ENCODE data around the gene MACIR.

Gene MACIR

DNA sequence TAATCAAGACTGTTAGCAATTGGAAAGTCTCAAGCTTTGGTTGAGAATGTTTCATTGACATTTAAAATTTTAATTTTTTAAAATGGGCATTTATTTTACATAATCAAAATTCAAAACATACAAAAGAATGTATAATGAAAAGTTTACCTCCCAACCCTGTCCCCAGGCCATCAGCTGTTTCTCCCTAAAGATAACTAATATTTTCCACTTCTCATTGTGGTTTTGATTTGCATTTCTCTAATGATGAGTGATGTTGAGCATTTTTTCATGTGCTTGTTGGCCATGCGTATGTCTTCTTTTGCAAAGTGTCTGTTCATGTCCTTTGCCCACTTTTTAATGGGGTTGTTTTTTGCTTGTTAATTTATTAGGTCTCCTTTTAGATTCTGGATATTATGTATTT lies 11.4 kb upstream of the MACIR start:
- no peak for DNase-seq

DNA sequence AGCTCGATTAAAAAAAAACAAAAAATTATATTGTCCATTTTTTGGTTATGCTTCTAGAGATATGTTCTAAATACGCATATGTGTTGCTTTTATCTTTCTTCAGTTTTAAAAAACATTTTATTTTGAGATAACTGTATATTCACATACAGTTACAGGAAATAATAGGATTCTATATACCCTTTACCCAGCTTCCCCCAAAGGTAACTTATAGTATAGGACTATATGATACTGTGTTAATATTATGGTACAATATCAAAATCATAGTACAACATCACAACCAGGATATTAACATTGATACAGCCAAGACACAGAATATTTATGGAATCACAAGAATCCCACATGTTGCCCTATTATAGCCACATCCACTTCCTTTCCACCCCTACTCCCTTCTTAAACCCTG lies 9.5 kb upstream of the MACIR start:
- no peak for DNase-seq

DNA sequence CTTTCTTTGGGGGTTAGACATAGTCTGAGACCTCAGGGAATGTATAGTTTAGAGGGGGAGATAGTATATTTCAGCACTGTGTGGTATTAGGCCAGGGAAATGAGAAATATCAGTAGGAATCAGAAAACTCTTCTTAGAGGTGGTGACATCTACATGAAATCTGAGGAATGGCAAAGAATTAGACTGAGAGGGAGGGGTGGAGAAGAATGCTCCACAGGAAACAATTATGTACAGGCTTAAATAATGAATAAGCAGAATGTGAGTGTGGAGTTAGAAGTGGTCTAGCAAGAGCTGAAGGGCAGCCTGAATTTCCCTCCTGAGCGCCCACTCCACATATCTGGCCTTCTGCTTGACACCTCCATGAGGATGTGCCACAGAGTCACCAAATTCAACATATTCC lies 3.6 kb upstream of the MACIR start:
- DNase-seq, result no peak

DNA sequence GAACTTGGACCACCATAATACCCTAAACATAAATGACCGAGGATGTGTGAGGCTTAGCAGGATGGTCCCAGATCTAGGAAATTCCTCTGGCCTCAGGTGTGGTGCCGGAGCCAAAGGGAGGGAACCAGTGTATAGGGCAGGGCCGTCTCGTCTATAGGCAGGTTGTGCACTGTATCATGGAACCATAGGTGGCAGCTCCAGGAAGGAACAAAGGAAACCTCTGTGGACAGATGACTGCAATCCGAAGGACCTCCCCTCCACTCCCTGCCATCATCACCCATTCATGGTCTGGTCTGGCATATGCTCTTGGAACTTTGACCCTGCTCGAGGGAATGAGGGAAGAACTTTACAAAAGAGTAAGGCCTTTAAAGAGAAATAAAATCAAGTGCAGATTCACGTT lies 2.9 kb upstream of the MACIR start:
- no peak for DNase-seq

DNA sequence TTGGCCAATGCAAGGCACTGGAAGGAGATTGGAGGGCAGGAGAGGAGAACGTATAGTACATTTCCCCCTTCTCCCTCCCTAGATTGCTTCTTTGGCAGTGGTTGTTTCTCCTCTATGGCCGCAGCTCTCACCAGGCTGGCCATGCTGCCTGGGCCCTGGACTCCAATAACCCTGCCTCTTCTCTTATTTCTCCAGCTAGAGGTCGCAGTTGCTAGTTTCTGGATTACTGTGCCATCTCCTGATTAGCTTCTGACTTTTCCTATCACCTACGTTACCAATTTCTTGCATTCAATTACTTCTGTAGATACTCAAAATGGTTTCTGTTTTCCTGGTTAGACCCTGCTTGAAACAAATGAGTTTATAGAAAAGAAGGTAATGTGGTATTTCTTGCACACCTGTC lies 2.4 kb upstream of the MACIR start:
- DNase-seq, result no peak

DNA sequence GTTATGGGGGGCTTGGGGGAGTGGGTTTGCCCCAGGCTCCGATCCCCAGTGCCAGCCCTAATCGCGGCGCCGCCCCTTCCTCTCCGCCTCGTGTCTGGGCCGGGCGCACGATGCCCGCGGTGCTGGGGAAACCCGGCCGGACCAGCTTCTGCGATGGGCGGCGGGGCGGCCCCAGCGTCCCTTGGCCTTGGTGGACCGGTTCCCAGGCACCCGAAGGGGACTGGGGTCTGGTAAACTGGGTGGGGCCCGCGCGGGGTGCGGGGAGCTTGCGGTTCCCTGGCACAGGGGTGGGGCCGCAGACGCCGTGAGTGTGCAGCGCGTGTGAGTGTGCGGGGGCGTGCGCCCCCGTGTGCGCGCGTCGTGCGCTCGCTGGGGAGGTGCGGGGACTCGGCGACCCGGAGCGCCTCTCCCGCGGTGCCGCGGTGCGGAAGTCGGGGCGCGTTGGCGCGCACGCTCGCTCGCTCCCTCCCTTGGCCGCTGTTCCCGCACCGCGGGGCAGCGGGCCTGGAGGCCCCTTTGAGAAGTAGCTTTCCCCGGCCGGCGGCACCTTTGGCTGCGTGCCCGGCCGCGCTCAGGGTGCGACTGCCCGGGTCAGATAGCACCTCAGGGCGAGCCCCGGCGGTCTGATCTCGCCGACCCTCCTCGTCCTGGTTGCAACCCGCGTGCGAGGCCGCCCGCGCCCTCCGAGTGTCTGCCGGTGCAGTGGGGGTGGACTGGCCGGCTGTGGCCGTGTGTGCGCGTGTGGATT lies 568 bp downstream of the MACIR start:
- peak; percentile 71 for DNase-seq

DNA sequence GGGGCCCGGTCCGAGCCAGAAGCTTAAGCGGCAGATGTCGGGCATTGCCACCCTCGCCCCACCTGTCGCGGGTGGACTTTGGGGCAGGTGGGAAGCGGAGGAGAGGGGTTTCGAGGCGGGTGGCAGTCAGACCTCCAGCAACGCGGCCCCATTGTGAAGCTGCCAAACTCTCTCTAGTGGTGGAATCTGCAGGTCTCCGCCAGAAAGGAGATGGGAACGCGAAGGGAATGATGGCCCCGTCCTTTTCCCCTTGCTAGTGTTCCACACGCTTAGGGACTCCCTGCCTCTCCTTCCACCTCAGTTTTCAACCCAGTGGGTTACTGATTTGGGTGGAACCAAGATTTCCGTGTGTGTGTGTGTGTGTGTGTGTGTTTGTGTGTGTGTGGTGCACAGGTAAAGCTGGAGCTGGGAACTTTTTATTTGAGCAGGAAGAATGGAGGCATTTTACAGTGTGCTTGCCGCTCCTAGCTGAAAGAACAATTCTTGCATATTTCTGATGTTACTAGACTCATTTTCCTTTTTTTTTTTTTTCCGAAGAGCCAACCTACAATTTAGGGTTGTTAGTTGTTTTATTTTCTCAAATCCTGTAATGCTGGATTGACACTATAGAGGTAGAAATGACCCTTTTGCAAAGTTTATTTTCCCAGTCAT lies 1.3 kb downstream of the MACIR start:
- DNase-seq, result no peak

DNA sequence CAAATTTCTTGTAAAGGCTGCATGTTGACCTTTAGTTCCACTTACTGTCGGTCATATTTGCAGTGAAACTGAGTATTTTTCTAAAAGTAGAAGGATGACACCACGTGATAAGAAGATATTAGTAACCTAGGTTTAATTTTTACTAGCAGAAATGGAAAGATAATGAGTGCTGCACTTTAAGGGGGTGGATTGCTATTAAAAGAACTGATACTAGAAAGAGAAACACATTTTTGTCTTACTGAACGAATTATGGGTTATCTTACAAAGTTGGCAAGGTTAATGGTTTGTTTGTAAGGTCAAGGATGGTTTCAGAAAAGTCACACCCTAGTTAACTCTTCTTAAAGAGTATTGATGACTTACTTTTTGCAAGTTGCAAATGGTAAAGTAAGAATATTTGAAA lies 2.4 kb downstream of the MACIR start:
- DNase-seq, result no peak

DNA sequence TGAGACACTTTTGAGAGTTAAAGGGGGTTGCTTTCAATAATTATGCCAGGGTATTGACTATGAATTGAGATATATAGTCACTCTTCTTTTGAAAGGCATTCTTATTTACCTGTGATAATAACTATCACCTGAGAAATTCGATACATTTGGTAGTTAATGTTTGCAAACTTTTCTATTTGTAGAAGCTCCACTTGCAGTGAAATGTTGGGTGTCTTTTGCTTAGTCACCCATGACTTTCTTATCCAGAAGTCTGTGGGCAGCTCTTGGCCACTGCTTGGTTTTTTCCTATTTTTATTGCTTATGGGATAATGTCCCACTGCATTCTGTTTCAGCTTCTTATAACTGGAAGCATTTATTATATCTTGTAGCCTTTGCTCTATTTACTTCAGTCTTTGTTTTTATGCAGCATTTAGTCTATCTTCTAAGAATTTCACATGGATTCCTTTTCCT lies 3.9 kb downstream of the MACIR start:
- no peak for DNase-seq

DNA sequence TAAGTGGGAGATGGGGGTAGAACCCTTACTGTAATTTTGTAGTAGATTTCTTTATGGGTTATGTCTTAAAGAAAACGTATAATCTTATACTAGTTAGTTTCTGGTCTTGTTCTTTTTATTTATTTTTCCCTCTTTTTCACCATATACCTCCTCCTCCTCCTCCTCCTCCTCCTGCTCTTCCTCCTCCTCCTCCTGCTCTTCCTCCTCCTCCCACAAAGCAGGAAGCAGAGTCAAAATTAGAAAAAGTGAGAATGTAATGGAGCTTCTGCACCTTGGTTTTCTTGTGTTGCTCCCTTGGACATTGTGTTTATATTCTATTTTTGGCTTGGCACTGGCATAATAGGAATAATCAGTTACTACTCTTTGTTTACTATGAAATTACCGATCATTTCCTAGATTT lies 4.5 kb downstream of the MACIR start:
- no peak for DNase-seq

DNA sequence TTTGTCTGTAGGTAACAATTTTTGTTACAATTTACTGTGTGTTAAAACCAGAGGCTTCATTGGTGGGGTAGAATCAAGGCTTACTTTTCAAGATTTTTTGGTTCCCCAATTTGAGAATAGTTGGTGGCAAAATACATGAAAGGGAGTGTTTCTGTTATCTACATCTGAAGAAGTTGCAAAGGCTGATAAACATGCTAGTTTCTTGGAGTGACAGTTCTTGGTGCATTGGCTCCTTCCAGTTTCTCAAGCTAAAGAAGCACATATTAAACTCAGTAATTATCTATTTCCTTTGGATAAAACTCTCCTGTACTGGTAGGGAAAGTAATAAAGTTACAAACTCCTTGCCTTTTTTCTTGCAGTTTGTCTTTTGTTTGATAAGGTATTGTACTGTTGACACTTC lies 5.9 kb downstream of the MACIR start:
- no peak for DNase-seq

DNA sequence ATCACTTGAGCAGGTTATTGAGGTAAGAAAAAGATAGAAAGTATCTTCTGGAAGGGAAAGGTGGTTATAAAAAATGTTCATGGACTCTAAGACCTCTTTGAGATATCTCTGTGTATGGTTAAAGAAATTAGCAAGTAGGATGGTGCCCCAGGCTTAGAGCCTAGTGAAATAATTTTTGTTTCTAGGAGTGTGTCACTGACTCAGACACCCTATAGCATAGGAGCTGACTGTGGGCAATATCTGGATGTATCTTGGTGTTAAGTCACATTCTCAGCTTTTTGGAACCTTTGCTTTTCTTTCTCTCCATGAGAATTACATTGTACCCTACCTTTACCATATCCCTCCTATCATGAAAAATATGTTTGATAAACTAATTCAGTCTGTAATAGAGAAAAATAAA lies 12.0 kb downstream of the MACIR start:
- no peak for DNase-seq

DNA sequence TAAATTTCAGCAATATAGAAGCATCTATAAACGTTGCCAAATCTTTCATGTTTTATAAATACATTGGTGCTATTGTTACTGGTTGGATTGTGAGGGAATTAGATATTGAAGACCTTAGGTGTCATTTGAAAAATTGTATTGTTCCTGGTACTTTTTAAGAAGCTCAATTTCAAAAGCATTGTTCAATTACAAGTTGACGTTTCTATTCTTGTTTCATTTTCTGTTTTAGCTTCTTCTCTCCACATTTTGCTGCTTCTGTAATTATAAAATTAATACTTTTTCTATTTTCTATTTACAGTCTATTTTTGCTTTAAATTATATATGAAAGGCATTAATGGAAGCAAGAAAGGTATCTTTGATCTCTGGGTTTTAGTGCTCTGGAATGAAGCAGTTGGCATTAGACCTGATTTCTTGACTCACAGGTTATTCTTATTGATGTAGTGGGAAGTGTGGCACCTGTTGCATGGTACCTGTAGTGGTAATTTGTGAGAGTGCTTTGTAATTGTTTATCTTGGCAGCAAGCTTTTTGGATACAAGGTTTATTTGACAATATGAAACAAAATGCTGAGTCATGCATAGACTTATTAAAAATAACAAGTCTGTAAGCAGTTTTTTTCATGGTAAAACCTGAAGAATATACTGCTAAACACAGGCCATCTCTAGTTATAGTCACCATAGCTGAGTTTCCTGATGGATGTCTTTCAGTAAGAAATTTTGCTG lies 13.2 kb downstream of the MACIR start:
- no peak for DNase-seq

DNA sequence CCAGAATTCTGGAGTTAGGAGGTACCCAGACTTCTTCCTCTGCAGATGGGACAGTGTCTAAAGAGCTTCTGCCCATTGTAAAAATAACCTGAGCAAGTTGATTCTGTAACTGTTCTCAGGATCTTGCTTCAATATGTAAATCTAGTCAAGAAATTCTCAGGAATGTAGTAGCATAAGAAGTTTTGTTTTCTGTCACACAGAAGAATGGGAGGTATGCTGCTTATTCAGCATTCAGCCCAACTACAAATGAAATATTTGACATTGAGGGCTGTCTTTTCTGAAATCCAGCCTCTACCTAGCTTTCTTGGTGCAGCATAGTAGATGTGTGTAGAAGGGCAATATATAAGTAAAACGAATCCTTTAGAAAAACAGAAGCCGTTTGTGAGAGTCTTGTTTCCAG lies 13.8 kb downstream of the MACIR start:
- DNase-seq, result no peak

DNA sequence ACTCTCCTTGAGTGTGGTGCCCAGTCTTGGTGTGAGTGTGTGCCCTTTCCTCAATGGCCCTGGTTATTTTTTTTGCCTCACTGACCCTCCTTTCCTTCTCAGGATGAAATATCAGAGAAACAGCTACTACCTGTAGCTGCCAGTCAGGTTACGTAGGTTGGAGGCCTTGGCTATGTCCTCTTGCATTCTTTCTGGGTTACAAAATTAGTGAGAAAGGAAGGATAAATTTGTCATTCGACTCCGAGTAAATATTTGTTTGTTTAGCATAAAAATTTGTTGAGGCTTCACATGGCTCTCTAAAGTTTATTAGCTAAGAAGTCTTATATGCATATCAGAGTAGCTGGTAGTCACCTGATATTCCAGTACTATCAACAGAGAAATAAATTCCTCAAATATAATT lies 15.4 kb downstream of the MACIR start:
- DNase-seq, result no peak

DNA sequence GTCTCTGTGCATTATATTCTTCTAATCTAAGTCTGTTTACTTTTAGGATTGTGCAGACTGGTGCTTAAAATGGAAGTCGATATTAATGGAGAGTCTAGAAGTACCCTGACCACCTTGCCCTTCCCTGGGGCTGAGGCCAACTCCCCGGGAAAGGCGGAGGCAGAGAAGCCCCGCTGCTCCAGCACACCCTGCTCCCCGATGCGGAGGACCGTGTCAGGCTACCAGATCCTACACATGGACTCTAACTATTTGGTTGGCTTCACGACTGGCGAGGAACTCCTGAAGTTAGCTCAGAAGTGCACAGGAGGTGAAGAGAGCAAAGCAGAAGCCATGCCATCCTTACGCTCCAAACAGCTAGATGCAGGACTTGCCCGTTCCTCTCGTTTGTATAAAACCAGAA lies 17.3 kb downstream of the MACIR start:
- DNase-seq, result no peak

DNA sequence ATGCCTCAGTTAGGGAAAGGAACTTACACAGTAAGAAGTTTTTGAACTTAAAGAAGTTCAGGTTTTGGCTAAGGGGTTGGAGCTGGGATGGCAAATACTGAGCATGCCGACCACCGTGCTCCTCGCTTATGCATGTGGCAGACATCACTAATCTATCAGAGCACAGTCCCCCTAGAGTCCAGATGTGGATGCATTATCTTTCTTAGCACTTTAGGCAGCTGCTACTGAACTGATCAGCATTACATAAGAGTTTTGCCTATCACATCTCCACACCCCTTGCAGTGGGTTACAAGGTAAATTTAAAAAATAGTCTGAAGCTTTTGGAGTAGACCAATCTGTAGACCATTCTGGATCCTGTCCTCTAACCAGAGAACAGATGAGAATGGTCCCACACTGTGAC lies 22.4 kb downstream of the MACIR start:
- DNase-seq, result no peak

DNA sequence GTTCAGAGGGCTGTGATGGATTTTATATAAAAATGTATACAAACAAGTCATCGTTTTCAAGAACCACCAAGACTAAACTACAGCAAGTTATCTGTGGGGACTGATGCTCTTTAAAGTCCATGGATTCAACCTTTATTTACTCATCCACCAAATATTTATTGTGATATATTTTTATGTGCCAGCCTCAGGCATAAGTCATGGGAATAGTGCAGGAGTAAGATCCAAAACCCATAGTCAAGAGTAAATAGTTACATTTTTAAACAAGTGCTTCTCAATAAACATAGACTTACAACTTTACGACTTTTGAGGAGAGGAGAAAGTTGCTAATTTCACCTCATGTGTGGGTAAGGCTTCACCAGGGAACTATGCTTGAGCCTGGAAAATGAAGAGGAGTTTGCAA lies 24.6 kb downstream of the MACIR start:
- no peak for DNase-seq

DNA sequence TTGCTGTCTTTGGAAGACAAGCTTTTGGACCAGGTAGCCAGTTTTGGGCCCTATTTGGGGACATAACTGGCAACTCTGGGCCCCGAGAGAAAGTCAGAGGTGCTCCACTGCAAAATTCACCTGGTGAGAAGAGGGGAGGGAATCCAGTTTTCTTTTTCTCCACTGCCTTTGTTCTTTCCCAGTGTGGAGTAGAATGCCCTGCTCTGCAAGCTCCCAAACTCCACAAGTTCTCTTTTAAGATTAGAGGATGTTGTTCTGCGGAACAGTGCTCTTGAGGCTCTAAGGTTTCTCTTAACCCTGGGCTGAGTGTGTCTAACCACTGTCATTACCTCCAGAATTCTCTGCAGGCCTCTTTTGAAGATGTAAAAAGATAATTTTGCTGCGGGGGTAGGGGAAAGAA lies 25.3 kb downstream of the MACIR start:
- DNase-seq, result no peak

DNA sequence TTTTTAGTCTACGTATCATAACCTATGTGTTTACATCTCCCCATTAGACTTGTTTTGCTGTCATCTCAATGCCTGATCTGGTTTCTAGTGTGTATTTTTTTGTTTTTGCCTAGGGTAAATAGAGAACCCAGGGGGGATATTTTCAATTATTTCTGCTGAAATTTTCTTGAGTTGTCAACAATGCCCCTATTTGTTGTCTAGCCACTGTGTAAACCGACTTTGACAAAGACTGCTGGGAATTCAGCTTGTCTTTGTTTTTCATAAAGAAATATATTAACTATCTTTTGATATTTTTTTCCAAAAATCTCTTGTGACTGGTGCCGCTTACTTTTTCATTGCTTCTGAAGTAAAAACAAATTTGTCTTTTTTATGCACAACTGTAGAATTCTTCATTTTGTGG lies 28.1 kb downstream of the MACIR start:
- DNase-seq, result no peak

DNA sequence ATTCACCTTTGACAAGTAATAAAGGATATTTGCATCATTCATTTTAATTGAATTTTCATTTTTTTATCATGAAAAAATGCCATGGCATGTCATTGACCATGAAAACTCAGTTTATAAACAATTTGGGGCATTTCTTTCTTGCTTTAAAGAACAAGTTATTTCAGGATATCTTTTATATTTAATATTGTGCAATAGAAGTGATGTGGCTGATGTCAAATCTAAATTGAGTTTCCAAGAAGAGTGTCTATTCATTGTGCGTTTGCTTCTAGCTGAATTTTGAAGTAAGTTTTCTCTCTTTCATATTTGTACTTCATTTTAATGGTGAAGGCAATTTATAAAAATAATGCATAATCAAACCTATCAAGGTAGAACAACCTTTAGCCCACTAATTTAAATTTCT lies 30.5 kb downstream of the MACIR start:
- no peak for DNase-seq

DNA sequence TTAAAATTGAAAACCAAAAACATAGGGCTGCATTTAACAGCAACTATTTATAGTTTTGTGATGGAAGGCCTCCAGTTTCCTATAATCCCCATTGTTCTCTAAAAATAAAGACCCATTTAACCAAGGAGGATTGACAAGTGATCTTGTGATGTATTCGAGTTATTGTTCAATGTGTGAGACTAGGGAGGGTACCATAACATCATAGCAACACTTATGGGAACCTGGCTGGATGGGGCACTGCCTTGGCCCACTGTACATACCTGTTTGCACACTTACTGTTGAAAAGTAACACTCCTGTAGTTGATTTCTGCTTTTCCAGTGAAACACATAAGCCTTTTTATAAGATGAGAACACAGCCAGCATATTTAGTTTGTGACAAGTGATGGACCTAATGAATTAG lies 32.3 kb downstream of the MACIR start:
- DNase-seq, result no peak

DNA sequence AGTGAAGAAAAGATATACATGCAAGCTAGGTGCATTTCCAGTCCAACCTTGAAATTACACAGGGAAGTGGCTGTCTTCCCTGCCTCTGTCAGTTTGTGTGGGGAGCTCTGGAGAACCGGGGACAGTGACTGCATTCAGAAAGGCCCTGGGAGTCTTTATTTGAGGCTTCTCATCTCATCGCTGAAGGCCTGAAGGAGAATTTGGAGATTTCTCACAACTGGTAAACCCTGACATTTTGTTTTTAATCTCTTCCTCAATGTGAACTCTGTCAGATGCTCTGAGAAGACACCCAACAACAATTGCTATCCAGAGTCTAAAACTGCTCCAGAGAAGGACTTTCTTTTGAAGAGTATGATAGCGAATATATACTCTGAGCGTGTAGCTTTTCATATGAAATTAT lies 33.0 kb downstream of the MACIR start:
- no peak for DNase-seq

DNA sequence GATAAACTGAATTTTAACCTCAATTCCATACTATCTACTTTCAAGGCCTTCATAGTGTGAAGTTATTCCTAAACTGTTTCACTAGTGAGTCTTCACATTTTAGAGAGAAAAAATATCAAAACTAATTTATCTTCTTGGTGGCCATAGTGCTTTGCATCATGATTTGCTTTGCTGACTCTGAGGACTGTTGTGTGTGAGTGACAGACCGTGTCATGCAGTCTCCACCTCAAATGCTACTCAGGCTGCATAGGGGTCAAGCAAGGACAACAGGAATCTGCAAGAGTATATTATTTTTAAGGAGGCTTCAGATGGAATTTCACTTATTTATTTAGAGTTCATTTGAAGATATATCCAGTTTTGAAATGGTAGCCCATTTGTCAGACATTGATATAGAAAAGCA lies 34.5 kb downstream of the MACIR start:
- DNase-seq, result no peak
